ENCODE data around the gene CHMP6.
A peak's percentile ranks its signal among the peaks of the same experiment; 100 is the strongest.

The CHMP6 gene

DNA sequence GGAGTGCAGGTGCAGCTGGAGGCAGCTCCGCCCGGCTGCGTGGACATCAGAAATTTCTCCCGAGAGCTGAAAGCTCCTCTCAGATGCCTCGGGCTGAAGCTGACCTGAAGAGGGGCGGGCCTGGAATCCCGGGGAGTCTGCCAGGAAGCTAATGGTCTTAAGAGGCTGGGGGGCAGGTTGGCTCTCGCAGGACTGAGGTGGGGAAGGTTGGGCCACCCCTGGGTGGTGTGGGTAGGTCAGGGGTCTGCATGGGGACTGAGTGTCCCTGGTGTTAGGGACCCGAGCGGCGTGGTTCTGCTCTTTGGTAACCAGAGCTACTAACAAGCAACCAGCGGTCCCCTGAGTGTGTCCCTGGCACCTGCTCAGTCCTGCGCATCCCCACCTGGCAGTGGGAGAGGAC, 3.5 kb downstream of the CHMP6 start:
- no peak for DNase-seq

DNA sequence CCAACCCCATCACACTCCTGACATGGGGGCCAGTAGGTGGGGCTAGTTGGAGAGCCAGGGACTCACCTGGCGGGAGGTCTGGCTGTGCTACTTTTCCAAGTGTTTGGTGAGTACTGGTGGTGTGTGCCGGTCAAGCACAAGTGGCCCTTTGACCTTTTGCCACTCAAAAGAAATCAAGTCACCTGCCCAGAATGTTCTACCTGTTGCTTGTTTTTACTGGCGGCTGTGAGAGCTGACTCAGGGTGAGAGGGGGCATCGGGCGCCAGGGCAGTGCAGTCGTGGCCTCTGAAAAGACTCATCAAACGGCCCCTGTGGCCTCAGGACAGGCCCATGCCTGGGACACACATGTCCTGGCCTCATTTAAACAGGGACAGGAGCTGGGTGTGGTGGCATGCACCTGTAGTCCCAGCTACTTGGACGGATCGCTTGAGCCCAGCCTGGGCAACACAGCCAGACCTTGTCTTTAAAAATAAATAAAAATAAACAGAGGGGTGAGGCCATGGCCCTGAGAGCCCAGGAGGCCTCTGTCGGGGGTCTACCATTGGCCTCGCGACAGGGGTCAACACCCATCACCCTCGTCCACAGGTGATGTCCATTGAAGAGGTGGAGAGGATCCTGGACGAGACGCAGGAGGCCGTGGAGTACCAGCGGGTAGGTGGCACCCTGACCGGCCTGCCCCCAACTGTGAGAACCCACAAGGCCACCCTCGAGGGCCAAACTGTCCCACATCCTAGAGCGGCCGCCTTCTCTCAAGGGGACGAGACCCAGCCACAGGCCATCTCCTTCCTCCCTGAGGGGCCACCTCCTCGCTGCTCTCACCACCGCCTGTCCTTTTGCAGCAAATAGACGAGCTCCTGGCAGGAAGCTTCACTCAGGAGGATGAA, 5.0 kb downstream of the CHMP6 start:
- no peak for DNase-seq

DNA sequence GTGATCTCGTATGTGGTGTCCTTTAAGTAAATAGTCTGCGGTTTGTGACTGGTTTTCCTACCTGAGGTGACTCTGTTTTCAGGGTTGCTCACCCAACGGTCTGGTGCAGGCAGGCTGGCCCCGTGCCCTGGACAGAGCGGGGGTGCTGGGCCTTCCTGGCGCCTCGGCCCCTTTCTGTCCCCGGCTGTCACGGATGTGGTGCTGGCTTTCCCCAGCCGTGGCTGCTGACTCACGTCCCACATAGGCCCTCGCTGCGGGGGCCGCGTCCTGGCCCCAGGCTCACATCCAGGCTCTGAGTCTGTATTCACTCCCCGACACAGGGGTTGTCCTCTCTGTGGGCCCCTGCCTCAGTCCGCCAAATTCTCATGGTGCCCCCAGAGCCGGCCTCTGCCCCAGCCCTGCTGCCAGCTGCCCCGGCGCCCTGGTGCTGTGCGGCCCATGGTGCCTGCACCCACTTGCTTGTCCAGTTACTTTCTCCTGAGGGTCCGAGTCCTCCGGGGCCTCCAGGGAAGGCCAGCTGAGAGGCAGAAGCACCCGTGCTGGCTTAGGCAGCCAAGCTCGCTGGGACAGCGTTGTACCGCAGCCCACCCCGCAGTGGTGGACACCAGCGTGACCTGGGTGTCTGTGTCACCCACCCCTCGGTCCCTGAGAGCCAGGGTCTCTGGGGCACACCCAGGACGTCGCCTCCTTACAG, 5.9 kb downstream of the CHMP6 start:
- DNase-seq: no peak

DNA sequence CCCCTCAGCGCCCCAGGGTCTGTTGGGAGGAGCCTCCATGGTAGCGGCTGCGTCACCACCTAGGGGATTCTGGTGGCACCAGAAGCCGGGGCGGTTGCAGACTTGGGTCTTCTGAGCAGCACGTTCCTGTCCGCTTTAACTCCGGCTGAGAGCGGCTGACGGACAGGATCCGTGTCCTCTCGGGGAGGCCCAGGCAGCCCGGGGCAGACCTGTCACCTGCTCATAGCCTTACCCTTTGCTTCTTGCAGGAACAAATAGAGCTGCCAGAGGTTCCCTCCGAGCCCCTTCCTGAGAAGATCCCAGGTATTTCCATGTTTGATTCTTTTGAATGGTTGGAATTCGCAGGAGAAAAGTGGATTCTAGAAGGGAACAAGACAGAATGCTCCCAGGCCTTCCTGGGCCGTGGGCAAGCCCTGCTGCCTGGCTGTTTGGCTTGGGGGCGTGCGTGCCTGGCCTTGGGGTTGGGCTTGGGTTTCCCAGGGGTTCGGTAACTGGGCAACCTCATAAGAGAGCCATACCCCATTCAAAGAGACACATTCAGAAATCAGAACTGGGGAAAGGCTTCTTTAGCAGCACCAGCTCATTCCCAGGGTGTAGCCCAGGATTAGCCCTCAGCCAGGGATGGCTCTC, 6.6 kb downstream of the CHMP6 start:
- no peak for DNase-seq

DNA sequence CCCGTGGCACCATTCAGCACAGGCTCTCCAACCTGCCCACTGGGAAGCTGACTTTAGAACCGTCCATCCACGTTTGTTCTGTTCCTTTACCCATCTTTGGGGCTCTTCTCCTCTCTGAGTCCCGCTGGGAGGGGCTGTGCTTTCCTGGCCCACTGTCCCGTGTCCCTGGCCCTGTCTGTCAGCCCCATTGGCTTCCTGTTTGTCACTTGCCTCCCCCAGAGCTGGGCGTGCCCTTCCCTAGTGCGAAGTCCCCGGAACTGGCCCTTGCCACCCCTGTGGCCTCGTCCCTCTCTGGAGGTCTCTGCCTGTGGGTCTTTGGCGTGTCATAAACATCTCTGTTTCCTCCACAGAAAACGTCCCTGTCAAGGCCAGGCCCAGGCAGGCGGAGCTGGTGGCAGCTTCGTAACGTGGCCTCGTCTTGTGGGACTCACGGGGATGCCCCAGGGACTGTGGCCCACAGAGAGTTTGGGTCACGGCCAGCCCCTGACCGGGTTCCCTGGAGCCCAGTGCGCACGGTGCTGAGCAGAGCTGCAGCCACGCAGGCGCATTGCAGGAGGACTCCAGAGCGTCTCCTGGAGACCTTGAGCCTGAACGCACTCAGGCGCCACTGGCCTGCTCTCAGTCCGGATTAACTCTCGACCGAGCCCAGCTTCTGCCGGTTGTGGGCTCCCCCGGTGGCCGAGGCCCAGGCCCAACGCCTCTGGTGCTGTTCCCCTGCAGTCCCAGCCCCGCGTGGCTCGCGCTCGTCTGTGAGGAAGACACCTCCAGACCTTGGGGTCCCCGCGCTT, 7.3 kb downstream of the CHMP6 start:
- DNase-seq: no peak

DNA sequence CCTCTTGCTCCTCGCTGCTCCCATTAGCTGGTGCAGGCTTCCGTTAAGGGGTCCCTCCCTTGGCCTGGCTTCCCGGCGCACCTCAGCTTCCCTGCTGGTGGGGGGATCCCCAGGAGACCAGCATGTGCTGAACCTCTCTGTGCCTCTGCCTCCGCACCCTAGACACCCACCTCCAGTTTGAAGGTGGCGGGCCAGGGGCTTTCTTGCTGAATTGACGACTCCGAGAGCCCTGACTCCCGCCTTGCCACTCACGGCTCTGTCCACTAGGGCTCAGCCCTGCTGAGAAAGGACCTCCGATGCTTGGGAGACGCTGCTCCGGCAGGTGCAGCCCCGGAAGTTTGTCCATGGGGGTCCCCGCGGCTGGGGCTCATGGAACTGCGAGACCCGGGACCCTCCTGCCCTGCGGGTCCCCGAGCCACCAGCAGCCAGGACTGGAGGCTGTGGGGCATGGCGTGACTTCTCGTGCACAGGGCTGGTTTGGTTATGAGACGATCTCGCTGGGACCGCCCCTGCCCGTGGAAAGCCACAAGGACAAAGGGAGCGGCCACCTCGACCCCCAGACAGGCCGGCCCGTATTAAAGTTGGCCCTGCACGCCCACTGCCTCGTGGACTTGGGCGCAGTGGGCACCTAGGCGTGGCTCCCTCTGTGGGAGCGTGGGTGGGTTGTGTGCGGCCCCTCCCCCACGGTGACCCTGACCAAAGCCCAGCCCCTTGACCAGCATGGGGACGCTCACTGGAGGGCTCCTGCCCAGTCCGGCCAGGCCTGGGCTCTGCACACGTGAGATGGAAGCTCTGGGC, 8.1 kb downstream of the CHMP6 start:
- DNase-seq: no peak

DNA sequence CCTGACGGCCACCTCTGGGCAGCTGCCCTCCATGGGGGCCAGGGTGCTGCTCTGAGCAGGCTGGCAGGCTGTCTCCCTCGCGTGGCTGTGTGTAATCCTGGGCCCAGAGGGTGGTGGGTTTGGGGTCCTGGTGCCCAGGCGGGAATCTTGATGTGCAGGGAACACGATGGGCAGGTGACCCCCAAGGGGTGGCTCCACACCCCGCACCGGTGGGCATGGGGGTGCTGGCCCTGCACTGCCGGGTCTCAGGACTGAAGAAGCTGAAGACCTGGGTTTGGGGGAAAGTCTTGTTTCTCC, 8.6 kb downstream of the CHMP6 start:
- no peak for DNase-seq

DNA sequence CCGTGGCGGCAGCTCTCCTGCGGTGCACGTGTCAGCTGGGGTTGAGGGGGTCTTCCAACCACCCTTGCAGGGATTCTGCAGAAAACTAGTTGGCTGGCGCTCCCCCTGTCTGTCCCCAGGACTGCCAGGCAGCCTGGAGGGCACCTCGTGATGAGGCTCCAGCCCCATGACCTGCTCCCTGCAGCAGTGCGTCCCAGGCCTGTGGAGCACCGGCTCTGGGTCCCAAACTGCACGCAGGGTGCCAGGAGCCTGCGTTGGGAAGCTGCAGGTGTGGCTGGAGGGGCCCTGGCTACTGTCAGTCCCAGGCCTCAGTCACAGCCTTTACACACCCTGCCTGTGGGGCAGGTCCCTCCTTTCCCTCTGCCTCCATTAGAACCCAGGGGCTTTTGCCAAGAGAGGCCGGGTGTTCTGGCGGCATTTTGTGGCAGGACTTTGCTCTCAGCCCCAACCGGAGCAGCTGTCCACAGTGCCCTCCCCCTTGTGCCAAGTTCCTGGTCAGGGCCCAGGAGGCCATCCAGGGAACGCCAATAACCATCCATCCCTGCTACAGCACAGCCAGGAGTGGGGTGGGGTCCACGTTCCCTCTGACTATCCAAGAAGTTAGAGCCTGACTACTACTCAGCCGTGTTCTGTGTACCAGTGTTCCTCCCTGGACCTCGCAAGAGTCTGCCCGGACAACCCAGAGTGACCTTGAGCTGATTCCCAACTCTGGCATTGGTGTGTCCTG, 9.2 kb downstream of the CHMP6 start:
- no peak for DNase-seq

DNA sequence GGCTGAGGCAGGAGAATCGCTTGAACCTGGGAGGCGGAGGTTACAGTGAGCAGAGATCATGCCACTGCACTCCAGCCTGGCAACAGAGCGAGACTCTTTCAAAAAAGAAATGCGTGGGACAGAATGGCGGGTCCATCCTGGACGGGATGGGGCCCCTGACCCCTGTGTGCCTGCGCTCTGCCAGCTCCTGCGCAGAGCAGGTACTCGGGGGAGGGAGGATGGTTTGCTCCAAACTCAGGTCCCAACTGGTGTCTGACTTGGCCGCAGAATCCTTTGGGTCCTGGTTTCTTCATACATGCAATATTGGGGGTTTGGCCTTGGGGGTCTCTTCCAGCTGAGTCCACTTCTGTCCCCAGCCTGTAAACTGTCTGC, 10.4 kb downstream of the CHMP6 start:
- DNase-seq: no peak

DNA sequence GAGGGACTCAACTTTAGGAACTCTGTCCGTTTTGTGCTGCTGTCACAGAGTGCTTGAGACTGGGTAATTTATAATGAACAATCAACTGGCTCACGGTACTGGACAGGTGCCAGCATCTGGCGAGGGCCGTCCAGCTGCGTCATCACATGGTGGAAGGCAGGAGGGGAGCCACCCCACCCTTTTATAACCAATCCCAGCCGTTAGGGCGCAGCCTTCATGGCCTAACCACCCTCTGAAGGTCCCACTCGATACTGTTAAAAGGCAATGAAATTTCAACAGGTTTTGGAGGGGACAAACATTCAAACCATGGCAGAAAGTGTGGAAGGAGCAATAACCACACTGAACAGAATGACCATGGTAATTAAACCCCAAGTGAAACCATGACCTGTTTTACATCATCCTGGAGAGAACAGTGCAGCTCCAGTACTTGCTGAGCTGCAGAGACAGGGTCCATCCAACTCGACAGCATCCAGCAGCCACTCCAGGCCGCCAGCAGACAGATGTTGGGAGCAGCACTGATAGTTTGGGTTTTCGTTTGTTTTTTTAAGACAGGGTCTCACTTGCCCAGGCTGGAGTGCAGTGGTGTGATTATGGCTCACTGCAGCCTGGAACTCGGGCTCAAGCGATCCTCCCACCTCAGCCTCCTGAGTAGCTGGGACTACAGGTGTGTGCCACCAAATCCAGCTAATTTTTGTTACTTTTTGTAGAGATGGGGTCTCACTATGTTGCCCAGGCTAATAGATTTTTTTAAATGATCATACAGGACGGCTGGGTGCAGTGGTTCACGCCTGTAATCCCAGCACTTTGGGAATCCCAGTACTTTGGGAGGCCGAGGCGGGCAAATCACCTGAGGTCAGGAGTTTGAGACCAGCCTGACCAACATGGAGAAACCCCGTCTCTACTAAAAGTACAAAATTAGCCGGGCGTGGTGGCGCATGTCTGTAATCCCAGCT, 11.0 kb downstream of the CHMP6 start:
- DNase-seq: peak; percentile 75

DNA sequence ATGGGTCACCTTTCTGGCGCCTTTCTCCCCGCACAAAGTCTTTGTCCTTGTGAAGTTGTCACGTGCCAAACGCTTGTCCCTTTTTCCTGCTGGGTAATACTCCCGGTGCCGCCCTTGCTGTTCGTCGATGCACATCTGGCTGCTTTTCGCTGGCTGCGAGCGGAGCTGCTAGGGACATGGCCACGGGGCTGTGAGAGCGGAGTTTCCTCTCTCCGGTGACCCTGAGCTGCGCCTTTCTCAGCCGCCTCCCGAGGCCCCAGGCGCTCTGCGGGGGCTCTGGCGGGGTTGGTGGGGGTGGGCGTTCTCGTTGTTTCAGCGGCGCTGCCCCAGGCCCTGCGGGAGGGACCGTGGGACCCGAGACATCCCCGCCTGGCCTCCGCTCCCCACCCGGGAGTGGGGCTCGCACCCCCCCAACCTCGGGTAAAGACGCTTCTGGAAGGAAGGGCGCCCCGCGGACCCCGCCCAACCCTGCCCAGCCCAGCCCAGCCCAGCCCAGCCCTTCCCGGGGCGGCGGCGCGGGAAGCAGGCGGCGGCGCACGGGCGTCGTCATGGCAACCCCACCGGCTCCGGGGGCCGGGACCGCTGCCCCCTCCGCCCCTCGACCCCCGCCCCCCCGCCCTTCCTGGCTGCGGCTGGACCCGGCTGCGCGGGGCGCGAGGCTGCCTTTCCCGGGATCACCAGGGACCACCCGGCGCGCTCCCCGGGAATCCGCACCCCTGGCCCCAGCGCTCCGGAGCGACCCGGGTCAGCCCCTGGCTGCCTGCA, 12.3 kb downstream of the CHMP6 start:
- no peak for DNase-seq

DNA sequence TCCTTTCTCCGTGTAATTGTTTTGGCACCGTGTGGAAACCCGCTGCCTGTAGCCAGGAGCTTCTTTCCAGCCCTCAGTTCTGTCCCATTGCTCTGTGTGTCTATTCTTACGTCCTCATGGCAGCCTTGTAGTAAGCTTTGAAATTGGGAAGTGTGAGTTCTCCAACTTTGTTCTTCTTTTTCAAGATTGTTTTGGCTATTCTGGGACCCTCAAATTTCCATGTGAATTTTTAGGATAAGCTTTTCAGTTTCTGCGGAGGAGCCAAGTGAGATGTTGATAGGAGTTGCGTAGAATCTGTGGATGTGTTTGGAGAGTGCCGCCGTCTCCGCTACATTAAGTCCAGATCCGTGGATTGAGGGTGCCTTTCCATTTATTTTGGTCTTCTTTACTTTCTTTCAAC, 15.2 kb downstream of the CHMP6 start:
- no peak for DNase-seq

DNA sequence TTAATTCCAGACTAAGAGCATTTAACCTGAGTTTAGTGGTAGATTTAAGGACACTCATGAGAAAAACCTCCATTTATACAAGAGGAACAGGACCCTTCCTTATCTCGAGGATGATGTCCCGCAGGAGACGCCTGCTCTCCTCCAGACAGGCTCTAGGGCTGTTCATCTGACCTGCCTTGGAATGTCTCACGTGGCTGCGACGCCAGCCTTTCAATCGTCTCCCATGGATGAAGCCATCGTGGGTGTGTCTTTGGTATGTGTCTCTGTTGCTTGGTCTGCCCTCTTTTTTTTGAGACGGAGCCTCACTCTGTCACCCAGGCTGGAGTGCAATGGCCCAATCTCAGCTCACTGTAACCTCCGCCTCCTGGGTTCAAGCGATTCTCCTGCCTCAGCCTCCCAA, 16.5 kb downstream of the CHMP6 start:
- DNase-seq: no peak

DNA sequence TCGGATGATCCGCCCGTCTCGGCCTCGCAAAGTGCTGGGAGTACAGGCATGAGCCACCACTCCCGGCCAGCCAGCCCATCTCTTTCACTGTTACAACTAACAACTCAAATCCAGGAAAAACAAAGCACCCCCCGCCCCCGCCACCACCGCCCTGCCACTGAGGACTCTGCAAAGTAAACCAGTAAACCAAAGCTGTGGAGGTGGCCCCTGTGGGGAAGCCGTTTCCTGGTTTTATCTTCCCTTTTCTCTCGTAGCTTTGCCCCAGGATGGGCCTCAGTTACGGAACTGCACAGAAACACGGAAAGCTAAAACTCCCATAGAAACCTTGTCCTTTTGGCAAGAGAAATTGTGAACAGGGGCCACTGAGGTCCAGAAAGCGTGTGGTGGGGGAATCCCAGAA, 17.5 kb downstream of the CHMP6 start:
- DNase-seq: no peak

DNA sequence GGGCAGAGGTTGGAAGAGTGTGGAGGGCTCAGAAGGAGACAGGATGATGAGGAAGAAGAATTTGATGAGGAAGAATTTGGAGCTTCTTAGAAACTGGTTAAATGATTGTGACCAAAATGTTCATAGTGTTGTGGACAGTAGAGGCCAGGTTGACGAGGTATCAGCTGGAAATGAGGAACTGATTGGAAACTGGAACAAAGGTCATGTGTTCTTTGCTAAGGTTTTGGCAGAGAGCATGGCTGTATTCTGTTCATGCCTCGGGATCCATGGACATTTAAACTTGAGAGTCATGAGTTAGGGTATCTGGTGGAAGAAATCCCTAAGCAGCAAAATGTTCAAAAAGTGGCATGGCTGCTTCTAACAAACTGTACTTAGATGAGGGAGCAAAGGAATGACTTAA, 19.3 kb downstream of the CHMP6 start:
- DNase-seq: no peak

DNA sequence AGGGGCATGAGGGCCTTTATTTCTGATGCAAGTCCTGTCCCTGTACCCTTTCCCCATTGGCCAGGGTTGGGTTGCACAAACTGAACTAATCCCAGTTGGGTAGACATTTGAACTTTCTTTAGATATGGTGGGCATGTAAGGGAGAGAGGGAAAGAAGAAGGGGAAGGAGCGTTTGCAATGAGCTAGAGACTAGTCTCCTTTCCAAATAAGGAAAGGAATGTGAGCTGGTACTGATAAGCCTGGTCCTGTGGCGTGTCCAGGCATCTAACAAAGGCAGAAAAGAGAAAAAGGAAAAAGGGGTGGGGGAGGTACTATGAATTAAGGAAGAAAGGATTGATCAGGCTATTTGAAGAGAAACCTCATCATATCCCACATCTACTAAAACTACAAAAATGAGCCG, 20.3 kb downstream of the CHMP6 start:
- no peak for DNase-seq

DNA sequence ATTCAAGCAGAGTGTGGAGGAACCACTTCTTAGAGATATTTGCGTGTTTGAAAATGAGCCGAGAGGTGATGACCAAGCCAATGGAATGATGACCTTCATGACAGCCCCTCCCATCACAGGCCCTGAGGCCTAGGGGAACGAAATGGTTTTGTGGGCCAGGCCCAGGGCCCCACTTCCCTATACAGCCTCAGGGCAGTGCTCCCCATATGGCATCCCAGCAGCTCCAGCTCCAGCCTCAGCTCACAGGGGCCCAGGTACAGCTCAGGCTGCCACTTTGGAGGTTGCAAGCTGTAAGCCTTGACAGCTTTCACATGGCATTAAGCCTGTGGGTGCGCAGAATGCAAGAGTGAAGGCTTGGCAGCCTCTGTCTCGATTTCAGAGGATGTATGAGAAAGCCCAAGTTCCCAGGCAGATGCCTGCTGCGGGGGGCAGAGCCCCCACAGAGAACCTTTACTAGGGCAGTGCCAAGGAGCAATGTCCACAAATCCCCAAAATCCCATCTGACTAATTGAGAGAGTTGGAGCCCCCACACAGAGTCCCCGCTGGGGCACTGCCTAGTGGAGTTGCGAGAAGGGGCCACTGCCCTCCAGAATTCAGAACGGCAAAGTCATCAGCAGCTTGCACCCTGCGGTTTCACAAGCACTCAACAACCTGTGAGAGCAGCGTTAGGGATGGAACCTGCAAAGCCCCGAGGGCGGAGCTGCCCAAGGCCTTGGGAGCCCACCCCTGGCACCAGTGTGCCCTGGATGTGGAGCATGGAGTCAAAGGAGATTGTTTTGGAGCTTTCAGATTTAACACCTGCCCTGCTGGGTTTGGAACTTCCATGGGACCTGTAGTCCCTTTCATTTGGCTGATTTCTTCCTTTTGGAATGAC, 21.2 kb downstream of the CHMP6 start:
- no peak for DNase-seq

DNA sequence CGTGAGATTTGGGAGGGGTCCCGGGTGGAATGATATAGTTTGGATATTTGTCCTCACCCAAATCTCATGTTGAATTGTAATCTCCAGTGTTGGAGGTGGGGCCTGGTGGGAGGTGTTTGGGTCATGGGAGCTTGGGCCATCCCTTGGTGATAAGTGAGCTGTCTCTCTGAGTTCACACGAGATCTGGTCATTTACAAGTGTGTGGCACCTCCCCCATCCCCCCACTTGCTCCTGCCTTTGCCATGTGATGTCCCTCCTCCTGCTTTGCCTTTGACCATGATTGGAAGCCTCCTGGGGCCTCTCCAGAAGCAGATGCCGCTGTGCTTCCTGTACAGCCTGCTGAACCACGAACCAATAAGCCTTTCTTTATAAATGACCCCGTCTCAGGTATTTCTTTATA, 22.0 kb downstream of the CHMP6 start:
- no peak for DNase-seq

DNA sequence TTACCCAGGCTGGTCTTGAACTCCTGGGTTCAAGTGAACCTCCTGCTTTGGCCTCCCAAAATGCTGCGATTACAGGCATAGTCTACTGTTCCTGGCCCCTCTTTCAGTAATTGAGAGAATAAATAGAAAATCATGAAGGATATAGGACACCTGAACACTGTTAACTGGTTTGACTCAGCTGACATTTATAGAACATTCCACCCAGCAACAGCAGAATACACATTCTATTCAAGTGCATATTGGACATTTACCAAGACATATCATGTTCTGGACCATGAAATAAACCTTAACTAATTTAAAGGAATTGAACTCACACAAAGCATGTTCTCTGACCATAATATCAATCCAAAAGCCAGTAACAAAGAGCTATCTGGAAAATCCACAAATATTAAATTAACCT, 23.5 kb downstream of the CHMP6 start:
- no peak for DNase-seq

Measured in COR-L47 (cell line).